Endothelial cell of umbilical vein (primary cell): ENCODE data around the gene MOK. TPM values are rescaled to one million over a fixed set of nuclear protein-coding genes. Genes with fewer than 3 reads are reported as not detected.

Source experiments
- BruUV-seq: library from RNA; stranded (reverse); fragments of 400-500 nt; replicated peaks from 2 replicates; lab custom pipeline; 2021; lab: Mats Ljungman, UMichigan
- CTCF ChIA-PET: fragments of 300-600, 350-600 bp; sonication (Branson Sonifier 250); formaldehyde crosslinking; loops from one replicate; lab custom pipeline; 2021; ENCODE audit warnings: antibody characterized with exemption, inconsistent platforms; lab: Charles Lee
- POLR2A ChIA-PET: fragments of 300-600, 350-600 bp; sonication (Branson Sonifier 250); formaldehyde crosslinking; loops from one replicate; lab custom pipeline; 2021; ENCODE audit warnings: antibody characterized with exemption, inconsistent platforms; lab: Charles Lee
- DNase-seq: peaks from one replicate; pipeline ENCODE4 v3.0.0-alpha.2; 2011; ENCODE audit warnings: low read depth, low spot score
- FAIRE-seq: peaks from 2 replicates; lab custom pipeline; 2011; peaks lifted over from hg19 to GRCh38; lab: Jason Lieb, UNC
- H2AFZ ChIP-seq: 2 replicates; pipeline ENCODE4 v1.6.0; 2012; ENCODE audit warnings: low read depth, low read length, control low read depth, inconsistent platforms
- H3K27ac ChIP-seq: 2 replicates; pipeline ENCODE4 v1.5.1; 2011; ENCODE audit warnings: low read depth, mild to moderate bottlenecking, control low read depth, low read length, moderate library complexity; ENCODE audit not compliant: insufficient read depth
- H3K27me3 ChIP-seq, 2 experiments: 2 replicates each; pipeline versions ENCODE4 v1.6.0 to v1.6.1; 2011; ENCODE audit warnings: low read length in 2 of 2, mixed read lengths in 1 of 2; ENCODE audit not compliant: control insufficient read depth in 2 of 2, insufficient read depth in 2 of 2
- H3K36me3 ChIP-seq, 2 experiments: 2 replicates in 1 of 2; 3 replicates in 1 of 2; pipeline ENCODE4 v1.5.1; 2011; ENCODE audit warnings: low read length in 2 of 2, mild to moderate bottlenecking in 1 of 2, moderate library complexity in 1 of 2; ENCODE audit not compliant: control insufficient read depth in 2 of 2, insufficient read depth in 2 of 2; ENCODE audit errors: extremely low read depth in 1 of 2
- H3K4me1 ChIP-seq: 3 replicates; pipeline ENCODE4 v1.5.1; 2011; ENCODE audit warnings: mild to moderate bottlenecking, low read length; ENCODE audit not compliant: control insufficient read depth, insufficient read depth; ENCODE audit errors: extremely low read depth
- H3K4me2 ChIP-seq: 2 replicates; pipeline ENCODE4 v1.6.1; 2011; ENCODE audit warnings: low read length, control low read depth, mixed read lengths; ENCODE audit not compliant: insufficient read depth
- H3K4me3 ChIP-seq, 3 experiments: fragments of 200-600 bp in 1 of 3; sonication (generic), shearing (Covaris generic) in 1 of 3; replicated peaks in 1 of 3; 2 replicates each; pipeline ENCODE4 v1.5.1; 2011 to 2016; ENCODE audit warnings: control low read depth in 3 of 3, low read length in 3 of 3, mild to moderate bottlenecking in 2 of 3, inconsistent platforms in 1 of 3, low read depth in 1 of 3, moderate library complexity in 1 of 3; ENCODE audit not compliant: insufficient read depth in 1 of 3
- H3K79me2 ChIP-seq: 2 replicates; pipeline ENCODE4 v1.6.0; 2012; ENCODE audit warnings: low read length, inconsistent platforms; ENCODE audit not compliant: control insufficient read depth, insufficient read depth
- H3K9ac ChIP-seq: replicated peaks from 2 replicates; pipeline ENCODE3; 2011; ENCODE audit warnings: low read length, control low read depth; ENCODE audit not compliant: insufficient read depth; ENCODE audit errors: extremely low read depth
- H3K9me1 ChIP-seq: replicated peaks from 3 replicates; pipeline ENCODE4 v1.6.0; 2011; ENCODE audit warnings: mild to moderate bottlenecking, low read length; ENCODE audit not compliant: control insufficient read depth, insufficient read depth; ENCODE audit errors: extremely low read depth
- H3K9me3 ChIP-seq: replicated peaks from 2 replicates; pipeline ENCODE4 v1.5.1; 2012; ENCODE audit warnings: low read length, inconsistent platforms; ENCODE audit not compliant: control insufficient read depth, insufficient read depth
- H4K20me1 ChIP-seq: replicated peaks from 2 replicates; pipeline ENCODE3; 2011; ENCODE audit warnings: mild to moderate bottlenecking, low read length; ENCODE audit not compliant: control insufficient read depth, insufficient read depth; ENCODE audit errors: extremely low read depth
- CTCF ChIP-seq, 2 donors: IDR thresholded peaks; 1 replicate in 1 of 2; 2 replicates in 1 of 2; pipeline ENCODE4 v1.5.1; 2011; ENCODE audit warnings: low read length in 2 of 2, mild to moderate bottlenecking in 2 of 2, moderate library complexity in 2 of 2, control low read depth in 1 of 2, inconsistent platforms in 1 of 2, low read depth in 1 of 2; ENCODE audit not compliant: insufficient read depth in 1 of 2; ENCODE audit errors: extremely low read depth in 1 of 2
- EZH2 ChIP-seq: IDR thresholded peaks from 2 replicates; pipeline ENCODE4 v1.6.1; 2012; ENCODE audit warnings: borderline replicate concordance, low read depth, mild to moderate bottlenecking, moderate library complexity, low read length, inconsistent platforms; ENCODE audit not compliant: severe bottlenecking
- FOS ChIP-seq: IDR thresholded peaks from 2 replicates; pipeline ENCODE4 v1.6.1; 2011; ENCODE audit warnings: mild to moderate bottlenecking, low read length, moderate library complexity, borderline replicate concordance; ENCODE audit not compliant: insufficient read depth
- GATA2 ChIP-seq: IDR thresholded peaks from 2 replicates; pipeline ENCODE4 v1.7.0; 2011; ENCODE audit warnings: low read depth, mild to moderate bottlenecking, moderate library complexity, mixed read lengths, low read length; ENCODE audit not compliant: insufficient read length, insufficient read depth
- JUN ChIP-seq: IDR thresholded peaks from 2 replicates; pipeline ENCODE4 v1.6.1; 2011; ENCODE audit warnings: borderline replicate concordance, low read depth; ENCODE audit not compliant: insufficient read length, insufficient read depth
- MAX ChIP-seq: IDR thresholded peaks from 2 replicates; pipeline ENCODE4 v1.6.1; 2011; ENCODE audit not compliant: insufficient read depth, insufficient read length
- MYC ChIP-seq: IDR thresholded peaks from one replicate; pipeline ENCODE4 v1.6.1; 2011; ENCODE audit warnings: mild to moderate bottlenecking, low read depth, low read length
- POLR2A ChIP-seq: IDR thresholded peaks from 2 replicates; pipeline ENCODE4 v1.6.1; 2012; ENCODE audit warnings: low read depth, mild to moderate bottlenecking, control low read depth, low read length
- POLR2AphosphoS5 ChIP-seq: IDR thresholded peaks from 2 replicates; pipeline ENCODE4 v1.6.1; 2012; ENCODE audit warnings: low read depth, mild to moderate bottlenecking, control low read depth, low read length, moderate library complexity; ENCODE audit not compliant: insufficient read depth
- dilution Hi-C: fragments of 300-500 bp; cut with MboI; formaldehyde crosslinking; loops from one replicate; pipeline ENCODE4 v1.15.0; 2019; ENCODE audit warnings: low sequenced_read_pairs; ENCODE audit not compliant: extremely low pct_ligation_motif_present
- intact Hi-C: fragments of 100-400 bp; cut with micrococcal nuclease; formaldehyde crosslinking; loops from one replicate; pipeline ENCODE4 v1.10.0; 2022
- polyA plus RNA-seq, 4 experiments: library from polyadenylated mRNA; depleted of rRNA in 3 of 4; stranded (reverse) in 3 of 4; unstranded in 1 of 4; fragments of >200 nt; gene quantifications; 2 replicates each; pipeline versions ENCODE4 v1.2.1 to v1.2.3, GENCODE V29; 2011 to 2012; ENCODE audit warnings: missing spikeins in 1 of 4
- total RNA-seq: library from RNA; stranded (reverse); gene quantifications from 2 replicates; pipeline ENCODE4 v1.2.3, GENCODE V29; 2021

MOK gene
- total and polyA plus RNA-seq, 2 donors (not counting 3 experiments of a cell fraction or from before 2014, with no cell fraction given) = 6.1 to 8.6 TPM

- H3K4me1 ChIP-seq = no peaks in the 10 kb centered on the region
- dilution Hi-C loops = no loop called here
Measured at GRCh38 chr14:102196039-102196901, 108.7 kb downstream of the MOK start.

More at GRCh38 chr14:102196039-102196901, 108.7 kb downstream of the MOK start:
- H3K9me1 ChIP-seq = no peaks in the 10 kb centered on the region
- no peak for TF ChIP-seq EZH2
- no peak for TF ChIP-seq MAX
- TF ChIP-seq POLR2AphosphoS5 = no peak
- no peak for TF ChIP-seq JUN
- TF ChIP-seq CTCF (IDR thresholded peaks at IDR 0.05; ENCODE audit: extremely low read depth in 1 of 2, insufficient read depth in 1 of 2, low read depth in 1 of 2, low read length in 2 of 2) = no peak
- TF ChIP-seq FOS = no peak
- no peak for TF ChIP-seq MYC
- TF ChIP-seq GATA2 = no peak
- TF ChIP-seq POLR2A = no peak
- ChIA-PET POLR2A (no interaction called here), CTCF (interaction anchor here (1.1 kb wide), 1 partner anchor 16 kb away, joined by 3 read pairs; no protein-coding TSS in a partner anchor)
- H2AFZ ChIP-seq = no peak overlapping the region
- FAIRE-seq (no peak), DNase-seq (no peak)
- no peak overlapping the region for H3K27ac ChIP-seq
- H3K9me3 ChIP-seq = no peaks in the 10 kb centered on the region
- no peaks in the 10 kb centered on the region for H3K27me3 ChIP-seq
- no TSS peak for BruUV-seq
- intact Hi-C loops = no loop called here
- H3K4me3 ChIP-seq = no peak overlapping the region
- H3K4me2 ChIP-seq = no peak overlapping the region
- H3K79me2 ChIP-seq = peaks cover 10% of the 10 kb centered on the region
- H4K20me1 ChIP-seq = no peaks in the 10 kb centered on the region
- H3K9ac ChIP-seq = no peak overlapping the region
- H3K36me3 ChIP-seq = peaks cover 7 to 8% of the 10 kb centered on the region in 2 experiments
